Stimulated activated CD4-positive, alpha-beta T cell treated with anti-CD3 and anti-CD28 coated beads, Interleukin-2, amount 100 ng/mL, for 24 hours (primary cell): Measurements from ENCODE around the gene ZFYVE19.
A peak's percentile ranks its signal among the peaks of the same experiment; 100 is the strongest.
"Not testable (repeated sequence)": the region's sequence is repeated elsewhere in the genome, so short reads cannot be mapped to it uniquely, and the experiment has no call there.

ENCODE experiments used
- DNase-seq, 2 donors: peaks; one replicate each; pipeline ENCODE4 v3.0.0-alpha.2; 2020

ZFYVE19 gene

GRCh38 chr15:40852529-40852928, 45.6 kb downstream of the ZFYVE19 start:
- DNase-seq, result no peak

- DNase-seq, result no peak
Measured at GRCh38 chr15:40853241-40853890, 46.5 kb downstream of the ZFYVE19 start.

- DNase-seq, result no peak
Measured at GRCh38 chr15:40854161-40854560, 47.3 kb downstream of the ZFYVE19 start.

GRCh38 chr15:40855706-40856234, 48.9 kb downstream of the ZFYVE19 start:
- DNase-seq, result no peak

- no peak for DNase-seq
Measured at GRCh38 chr15:40856746-40857145, 49.9 kb downstream of the ZFYVE19 start.

GRCh38 chr15:40857601-40858341, 50.9 kb downstream of the ZFYVE19 start:
- DNase-seq, result peak; percentile 86 to 87

- no peak for DNase-seq
Measured at GRCh38 chr15:40858706-40859105, 51.8 kb downstream of the ZFYVE19 start.

- DNase-seq, result peak; percentile 90 to 92
Measured at GRCh38 chr15:40859206-40859851, 52.4 kb downstream of the ZFYVE19 start.

GRCh38 chr15:40861147-40861546, 54.3 kb downstream of the ZFYVE19 start:
- DNase-seq, result not testable (repeated sequence)

GRCh38 chr15:40863660-40864270, 56.9 kb downstream of the ZFYVE19 start:
- no peak for DNase-seq
